ENCODE data around the gene ADAMTS19.

DNA sequence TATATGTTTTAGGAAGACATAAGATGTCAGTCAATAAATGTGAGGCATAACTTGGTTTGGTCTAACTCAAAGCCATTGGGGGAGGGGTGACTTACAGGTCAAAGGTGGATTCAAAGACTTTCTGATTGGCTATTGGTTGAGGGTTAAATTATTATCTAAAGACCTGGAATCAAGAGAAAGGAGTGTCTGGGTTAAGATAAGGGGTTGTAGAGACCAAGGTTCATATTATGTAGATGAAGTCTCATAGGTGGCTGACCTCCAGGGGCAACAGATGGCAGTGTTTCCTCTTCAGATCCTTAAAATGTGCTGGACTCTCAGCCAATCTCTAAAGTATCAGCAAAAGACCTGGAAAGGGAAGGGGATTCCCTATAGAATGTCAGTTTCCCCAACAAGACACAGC lies 236.5 kb downstream of the ADAMTS19 start:
- TF ChIP-seq SMAD1 (CRISPR knock-in tag; IDR thresholded peaks at IDR 0.05; ENCODE audit: borderline replicate concordance, low read depth) (no peak), TBX3 (IDR thresholded peaks at IDR 0.05; ENCODE audit: borderline replicate concordance) (no peak), NR2F1 (CRISPR knock-in tag; IDR thresholded peaks at IDR 0.05) (no peak), RFX5 (IDR thresholded peaks at IDR 0.05; ENCODE audit: low read depth, low read length) (no peak), LCORL (IDR thresholded peaks at IDR 0.05) (no peak), LCORL (CRISPR knock-in tag; IDR thresholded peaks at IDR 0.05) (no peak), SMC3 (IDR thresholded peaks at IDR 0.05; ENCODE audit: low read length) (no peak), RAD51 (IDR thresholded peaks at IDR 0.05; ENCODE audit: borderline replicate concordance) (no peak), YY1 (IDR thresholded peaks at IDR 0.05; ENCODE audit: insufficient read depth, insufficient replicate concordance, low read depth, low read length) (no peak), POLR2A (IDR thresholded peaks at IDR 0.05; ENCODE audit: insufficient read depth in 1 of 2, low read depth in 2 of 2, low read length in 2 of 2) (no peak), EZH2 (conservative IDR thresholded peaks at IDR 0.05; ENCODE audit: low read depth, low read length) (no peak), POLR2AphosphoS2 (IDR thresholded peaks at IDR 0.05; ENCODE audit: low read depth, low read length) (no peak)
- TF ChIP-seq, protein P1, sequence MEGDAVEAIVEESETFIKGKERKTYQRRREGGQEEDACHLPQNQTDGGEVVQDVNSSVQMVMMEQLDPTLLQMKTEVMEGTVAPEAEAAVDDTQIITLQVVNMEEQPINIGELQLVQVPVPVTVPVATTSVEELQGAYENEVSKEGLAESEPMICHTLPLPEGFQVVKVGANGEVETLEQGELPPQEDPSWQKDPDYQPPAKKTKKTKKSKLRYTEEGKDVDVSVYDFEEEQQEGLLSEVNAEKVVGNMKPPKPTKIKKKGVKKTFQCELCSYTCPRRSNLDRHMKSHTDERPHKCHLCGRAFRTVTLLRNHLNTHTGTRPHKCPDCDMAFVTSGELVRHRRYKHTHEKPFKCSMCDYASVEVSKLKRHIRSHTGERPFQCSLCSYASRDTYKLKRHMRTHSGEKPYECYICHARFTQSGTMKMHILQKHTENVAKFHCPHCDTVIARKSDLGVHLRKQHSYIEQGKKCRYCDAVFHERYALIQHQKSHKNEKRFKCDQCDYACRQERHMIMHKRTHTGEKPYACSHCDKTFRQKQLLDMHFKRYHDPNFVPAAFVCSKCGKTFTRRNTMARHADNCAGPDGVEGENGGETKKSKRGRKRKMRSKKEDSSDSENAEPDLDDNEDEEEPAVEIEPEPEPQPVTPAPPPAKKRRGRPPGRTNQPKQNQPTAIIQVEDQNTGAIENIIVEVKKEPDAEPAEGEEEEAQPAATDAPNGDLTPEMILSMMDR (CRISPR knock-in tag; IDR thresholded peaks at IDR 0.05): no peak
- TF ChIP-seq, protein P2, sequence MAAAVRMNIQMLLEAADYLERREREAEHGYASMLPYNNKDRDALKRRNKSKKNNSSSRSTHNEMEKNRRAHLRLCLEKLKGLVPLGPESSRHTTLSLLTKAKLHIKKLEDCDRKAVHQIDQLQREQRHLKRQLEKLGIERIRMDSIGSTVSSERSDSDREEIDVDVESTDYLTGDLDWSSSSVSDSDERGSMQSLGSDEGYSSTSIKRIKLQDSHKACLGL (CRISPR knock-in tag; IDR thresholded peaks at IDR 0.05): no peak

Data from HepG2 (cell line).